SK-N-MC (cell line): ENCODE measurements around the gene GRB10.

Source experiments
- DNase-seq: peaks from one replicate; pipeline ENCODE4 v3.0.0-alpha.2; 2011; ENCODE audit warnings: low read depth, low spot score
- H3K27ac ChIP-seq: fragments of 200-600 bp; sonication (generic); 2 replicates; pipeline ENCODE4 v1.5.1; 2016; ENCODE audit warnings: mixed run types
- H3K36me3 ChIP-seq: fragments of 200-600 bp; sonication (generic); 2 replicates; pipeline ENCODE4 v1.6.1; 2017; ENCODE audit warnings: antibody characterized with exemption, low read length, mixed read lengths; ENCODE audit not compliant: insufficient read depth
- H3K4me3 ChIP-seq: fragments of 200-600 bp; sonication (generic); 2 replicates; pipeline ENCODE4 v1.5.1; 2016
- H3K9ac ChIP-seq: fragments of 200-600 bp; sonication (generic); 2 replicates; pipeline ENCODE4 v1.8.0; 2017; ENCODE audit warnings: mixed run types, mixed read lengths; ENCODE audit not compliant: insufficient read length
- H3K9me3 ChIP-seq: fragments of 200-600 bp; sonication (generic); 2 replicates; pipeline ENCODE4 v1.6.1; 2017; ENCODE audit warnings: low read depth, mild to moderate bottlenecking, antibody characterized with exemption, low read length, moderate library complexity, mixed read lengths
- EZH2 ChIP-seq: fragments of 200-600 bp; sonication (generic); IDR thresholded peaks from one replicate; pipeline ENCODE4 v1.6.1; 2017; ENCODE audit warnings: antibody characterized with exemption
- FOXP2 ChIP-seq: optimal IDR thresholded peaks from 2 replicates; pipeline ENCODE3; 2011; ENCODE audit warnings: mild to moderate bottlenecking, moderate library complexity; ENCODE audit not compliant: insufficient read depth; ENCODE audit errors: extremely low read length, control extremely low read depth
- POLR2AphosphoS5 ChIP-seq: IDR thresholded peaks from 2 replicates; pipeline ENCODE4 v1.6.1; 2012; ENCODE audit warnings: mild to moderate bottlenecking, low read depth, low read length, borderline replicate concordance

Gene GRB10

DNA sequence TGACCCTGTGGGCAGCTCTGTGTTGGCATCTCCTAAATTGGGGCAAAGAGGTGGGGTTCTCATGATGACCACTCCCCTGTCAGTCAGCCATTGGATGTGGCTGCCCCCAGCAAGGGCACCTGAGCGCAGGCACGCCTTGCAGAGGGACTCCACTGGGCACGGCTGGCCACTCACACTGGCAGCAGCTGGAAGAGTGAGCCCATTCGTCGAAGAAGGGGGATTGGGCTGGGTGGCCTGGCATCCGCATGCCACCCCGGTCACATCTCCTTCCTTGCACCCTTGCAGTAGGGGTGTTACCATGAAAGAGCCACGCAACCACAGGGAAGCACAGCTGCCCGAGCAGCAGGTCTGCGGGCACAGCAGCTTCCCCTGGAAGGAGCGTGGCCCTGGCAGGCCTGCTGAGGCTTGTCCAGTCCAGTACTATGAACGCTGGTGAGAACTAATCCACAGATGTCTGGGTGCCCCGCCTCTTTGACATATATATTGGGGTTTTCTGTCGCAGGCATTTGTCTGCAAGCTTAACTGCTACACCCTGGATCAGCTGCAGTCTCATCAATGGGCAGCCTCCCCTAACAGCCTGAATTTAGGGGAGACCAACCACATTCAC, 25.7 kb upstream of the GRB10 start:
- Histone ChIP-seq H3K9me3 (no peaks in the 10 kb centered on the region), H3K36me3 (no peaks in the 10 kb centered on the region), H3K4me3 (no peak overlapping the region), H3K9ac (no peak overlapping the region), H3K27ac (no peak overlapping the region)
- no peak for DNase-seq
- no peak for TF ChIP-seq EZH2
- no peak for TF ChIP-seq POLR2AphosphoS5
- no peak for TF ChIP-seq FOXP2

DNA sequence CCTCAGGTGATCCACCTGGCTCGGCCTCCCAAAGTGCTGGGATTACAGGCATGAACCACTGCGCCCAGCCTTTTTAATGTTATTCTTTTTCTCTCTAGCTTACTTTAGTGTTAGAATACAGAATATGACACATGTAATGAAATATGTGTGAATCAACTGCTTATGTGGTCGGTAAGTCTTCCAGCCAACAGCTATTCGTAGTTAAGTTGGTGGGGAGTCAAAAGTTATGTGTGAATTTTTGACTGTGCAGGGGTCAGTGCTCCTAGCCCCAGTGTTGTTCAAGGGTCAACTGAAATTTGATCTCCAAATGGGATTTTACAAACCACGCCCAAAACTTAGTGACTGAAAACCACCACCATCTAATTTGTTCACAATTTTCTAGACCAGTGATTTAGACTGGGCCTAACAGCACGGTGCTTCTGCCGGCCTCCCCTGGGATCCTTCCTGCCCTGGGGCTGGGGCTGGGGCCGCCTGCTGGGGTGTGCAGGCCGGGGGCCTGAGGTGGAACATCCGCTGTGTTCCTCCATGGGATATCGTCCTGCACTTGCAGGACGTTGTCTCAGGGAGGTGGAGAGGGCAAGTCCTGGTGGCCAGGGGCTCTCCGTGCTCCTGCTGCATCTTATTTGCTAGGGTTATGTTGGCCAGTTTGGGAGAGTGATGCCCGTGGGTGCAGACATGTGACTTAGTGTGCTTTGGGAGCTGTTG, 24.5 kb upstream of the GRB10 start:
- Histone ChIP-seq H3K9ac (no peak overlapping the region), H3K36me3 (no peaks in the 10 kb centered on the region), H3K27ac (no peak overlapping the region), H3K9me3 (no peaks in the 10 kb centered on the region), H3K4me3 (no peak overlapping the region)
- TF ChIP-seq POLR2AphosphoS5 = no peak
- no peak for TF ChIP-seq FOXP2
- TF ChIP-seq EZH2 = no peak
- DNase-seq = no peak

GRCh38 chr7:50806143-50806542, 23.4 kb upstream of the GRB10 start:
- Histone ChIP-seq H3K36me3 (no peaks in the 10 kb centered on the region), H3K9ac (no peak overlapping the region), H3K27ac (no peak overlapping the region), H3K4me3 (no peak overlapping the region), H3K9me3 (no peaks in the 10 kb centered on the region)
- TF ChIP-seq FOXP2 = no peak
- TF ChIP-seq POLR2AphosphoS5 = no peak
- TF ChIP-seq EZH2 = no peak
- no peak for DNase-seq

DNA sequence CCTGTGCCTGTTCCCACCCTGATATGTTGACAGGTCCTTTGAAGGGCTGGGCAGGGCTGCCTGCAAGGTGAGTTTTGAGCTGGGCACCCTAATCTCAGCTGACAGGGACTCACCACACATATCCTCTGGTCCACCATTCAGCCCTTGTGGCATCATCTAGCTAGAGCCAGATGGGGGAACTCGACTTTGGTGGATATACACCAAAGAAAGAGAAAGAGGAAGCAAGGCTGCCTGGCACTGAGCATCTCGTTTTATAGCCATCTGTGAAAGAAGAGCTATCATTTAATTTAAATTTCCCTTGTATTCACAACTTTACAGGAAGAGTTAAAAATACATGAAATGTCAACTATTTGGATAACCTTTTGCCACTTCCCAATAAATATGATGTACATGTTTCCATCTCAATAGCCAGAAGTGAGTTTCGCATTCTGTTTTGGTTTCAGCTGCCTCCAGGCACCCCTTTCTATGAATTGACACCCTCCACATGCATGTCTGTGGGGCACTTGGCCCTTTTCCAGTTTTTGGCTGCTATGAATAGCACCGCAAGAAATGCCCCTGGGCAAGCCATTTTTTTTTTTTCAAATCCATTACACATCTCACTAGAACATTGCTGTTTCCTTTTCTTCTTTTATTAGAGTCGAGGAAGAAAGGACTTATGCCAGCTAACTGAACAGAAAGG, 22.9 kb upstream of the GRB10 start:
- H3K27ac ChIP-seq = no peak overlapping the region
- DNase-seq = peak; percentile 62
- no peaks in the 10 kb centered on the region for H3K9me3 ChIP-seq
- H3K9ac ChIP-seq = no peak overlapping the region
- no peak overlapping the region for H3K4me3 ChIP-seq
- no peaks in the 10 kb centered on the region for H3K36me3 ChIP-seq
- TF ChIP-seq EZH2 (no peak), FOXP2 (peak; percentile 25), POLR2AphosphoS5 (peak; percentile 21; the same call in 1 of the 2 replicates)

- TF ChIP-seq FOXP2 = no peak
- TF ChIP-seq EZH2 = no peak
- TF ChIP-seq POLR2AphosphoS5 = no peak
- H3K9ac ChIP-seq = no peak overlapping the region
- no peak overlapping the region for H3K27ac ChIP-seq
- H3K36me3 ChIP-seq = no peaks in the 10 kb centered on the region
- no peak for DNase-seq
- no peaks in the 10 kb centered on the region for H3K9me3 ChIP-seq
- no peak overlapping the region for H3K4me3 ChIP-seq
Observed at GRCh38 chr7:50803359-50804337, 21.0 kb upstream of the GRB10 start.

- H3K9me3 ChIP-seq = no peaks in the 10 kb centered on the region
- H3K4me3 ChIP-seq = no peak overlapping the region
- no peak for DNase-seq
- no peaks in the 10 kb centered on the region for H3K36me3 ChIP-seq
- no peak overlapping the region for H3K27ac ChIP-seq
- TF ChIP-seq POLR2AphosphoS5 (no peak), FOXP2 (no peak)
- no peak overlapping the region for H3K9ac ChIP-seq
Observed at GRCh38 chr7:50801907-50802306, 19.2 kb upstream of the GRB10 start.

DNA sequence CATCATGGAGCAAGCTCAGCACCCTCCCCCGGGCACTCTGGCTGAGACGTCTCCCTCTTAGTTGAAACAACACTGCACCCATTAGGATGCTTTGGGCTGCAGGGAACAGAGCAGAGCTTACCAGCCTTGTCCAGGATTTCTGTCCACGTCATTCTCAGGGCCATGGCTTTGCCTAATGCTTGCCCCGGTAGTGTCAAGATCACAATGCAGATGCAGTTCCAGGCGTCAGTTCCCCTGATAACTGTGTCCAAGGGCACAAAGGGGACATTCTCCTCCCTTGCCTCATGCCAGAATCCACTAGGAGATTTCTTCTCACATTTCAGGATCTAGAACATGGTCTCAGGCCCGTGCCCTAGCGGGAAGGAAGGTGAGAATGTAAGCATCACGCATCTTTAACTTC, 17.2 kb upstream of the GRB10 start:
- Histone ChIP-seq H3K9ac (no peak overlapping the region), H3K9me3 (no peaks in the 10 kb centered on the region), H3K36me3 (no peaks in the 10 kb centered on the region), H3K4me3 (no peak overlapping the region), H3K27ac (no peak overlapping the region)
- TF ChIP-seq POLR2AphosphoS5 (no peak), EZH2 (no peak), FOXP2 (no peak)
- DNase-seq = no peak
